Caco-2 (cell line): ENCODE data around the gene SLC22A24. TPM values are rescaled to one million over a fixed set of nuclear protein-coding genes. Genes with fewer than 3 reads are reported as not detected.

Source experiments
- BruUV-seq: library from RNA; stranded (reverse); fragments of 400-500 nt; replicated peaks from 2 replicates; lab custom pipeline; 2021; lab: Mats Ljungman, UMichigan
- CTCF ChIA-PET: fragments of 300-600 bp; sonication (Branson Sonifier 250); formaldehyde crosslinking; loops from one replicate; lab custom pipeline; 2022; ENCODE audit warnings: antibody characterized with exemption; lab: Charles Lee
- POLR2A ChIA-PET: fragments of 300-600 bp; sonication (Branson Sonifier 250); formaldehyde crosslinking; loops from one replicate; lab custom pipeline; 2022; ENCODE audit warnings: antibody characterized with exemption; lab: Charles Lee
- DNase-seq, 2 experiments: peaks; one replicate each; pipeline versions ENCODE4 v3.0.0 to v3.0.0-alpha.2; 2020 to 2022
- H3K27me3 ChIP-seq: replicated peaks from 2 replicates; pipeline ENCODE4 v1.6.0; 2011; ENCODE audit warnings: low read length; ENCODE audit not compliant: control insufficient read depth, insufficient read depth
- H3K36me3 ChIP-seq: 2 replicates; pipeline ENCODE4 v1.5.1; 2011; ENCODE audit warnings: low read length; ENCODE audit not compliant: control insufficient read depth, insufficient read depth
- H3K4me1 ChIP-seq: fragments of 250-450 bp; sonication (Bioruptor Pico); 2 replicates; pipeline ENCODE4 v1.5.1; 2020; ENCODE audit warnings: mild to moderate bottlenecking
- H3K4me3 ChIP-seq: 2 replicates; pipeline ENCODE4 v1.5.1; 2011; ENCODE audit warnings: low read depth, mild to moderate bottlenecking, control low read depth, low read length
- H3K9me3 ChIP-seq: fragments of 250-450 bp; sonication (Bioruptor Pico); 2 replicates; pipeline ENCODE4 v1.5.1; 2020; ENCODE audit warnings: mild to moderate bottlenecking, moderate library complexity
- H3K27ac Mint-ChIP-seq: one replicate; pipeline ENCODE4 v1.8.0; 2022; ENCODE audit warnings: mixed read lengths; ENCODE audit not compliant: unreplicated experiment
- H3K27me3 Mint-ChIP-seq: one replicate; pipeline ENCODE4 v1.8.0; 2022; ENCODE audit warnings: mixed read lengths; ENCODE audit not compliant: insufficient read depth, unreplicated experiment
- H3K36me3 Mint-ChIP-seq: one replicate; pipeline ENCODE4 v1.8.0; 2022; ENCODE audit warnings: mild to moderate bottlenecking, mixed read lengths; ENCODE audit not compliant: insufficient read depth, unreplicated experiment
- H3K4me1 Mint-ChIP-seq: one replicate; pipeline ENCODE4 v1.8.0; 2022; ENCODE audit warnings: low read depth, mixed read lengths; ENCODE audit not compliant: unreplicated experiment
- H3K4me3 Mint-ChIP-seq: one replicate; pipeline ENCODE4 v1.8.0; 2022; ENCODE audit warnings: mild to moderate bottlenecking, moderate library complexity, mixed read lengths; ENCODE audit not compliant: unreplicated experiment
- H3K9me3 Mint-ChIP-seq: one replicate; pipeline ENCODE4 v1.8.0; 2022; ENCODE audit warnings: mixed read lengths; ENCODE audit not compliant: unreplicated experiment
- intact Hi-C: fragments of 100-400 bp; cut with micrococcal nuclease; formaldehyde crosslinking; loops from one replicate; pipeline ENCODE4 v1.10.0; 2022; ENCODE audit not compliant: unreplicated experiment
- total RNA-seq: library from RNA; stranded (reverse); gene quantifications from 2 replicates; pipeline ENCODE4 v1.2.3, GENCODE V29; 2022
- TF ChIP-seq, protein P1 (sequence below), 2 experiments: fragments of 200-600 bp in 1 of 2; IDR thresholded peaks; 1 replicate in 1 of 2; 2 replicates in 1 of 2; pipeline versions ENCODE4 v1.5.1 to v1.8.0; 2011 to 2022; ENCODE audit warnings: antibody characterized with exemption in 1 of 2, control low read depth in 1 of 2, inconsistent platforms in 1 of 2, low read depth in 1 of 2, low read length in 1 of 2, mild to moderate bottlenecking in 1 of 2, moderate library complexity in 1 of 2; ENCODE audit not compliant: insufficient read depth in 1 of 2, severe bottlenecking in 1 of 2, unreplicated experiment in 1 of 2

The SLC22A24 gene
- total RNA-seq, 1 experiment from 2014 or later = not detected

DNA sequence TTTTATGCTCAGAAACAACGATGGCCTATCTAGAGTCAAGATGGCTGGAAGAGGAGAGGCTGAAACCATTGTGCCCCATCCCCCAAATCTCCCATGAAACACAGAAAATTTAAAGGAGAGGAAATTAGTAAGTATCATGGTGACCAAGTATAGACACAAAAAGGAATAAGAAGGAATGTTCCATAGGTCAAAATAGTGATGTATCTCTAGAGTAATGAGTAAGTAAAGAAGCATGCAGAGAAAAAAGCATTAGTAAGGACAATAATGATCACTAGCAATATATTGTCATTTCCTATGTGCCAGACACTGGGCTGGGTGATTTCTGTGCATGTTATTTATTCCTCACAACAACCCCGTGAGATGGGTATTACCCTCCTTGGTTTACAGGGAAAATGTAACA is 2.6 kb upstream of the SLC22A24 start:
- H3K9me3 ChIP-seq = no peaks in the 10 kb centered on the region
- TF ChIP-seq, protein P1, sequence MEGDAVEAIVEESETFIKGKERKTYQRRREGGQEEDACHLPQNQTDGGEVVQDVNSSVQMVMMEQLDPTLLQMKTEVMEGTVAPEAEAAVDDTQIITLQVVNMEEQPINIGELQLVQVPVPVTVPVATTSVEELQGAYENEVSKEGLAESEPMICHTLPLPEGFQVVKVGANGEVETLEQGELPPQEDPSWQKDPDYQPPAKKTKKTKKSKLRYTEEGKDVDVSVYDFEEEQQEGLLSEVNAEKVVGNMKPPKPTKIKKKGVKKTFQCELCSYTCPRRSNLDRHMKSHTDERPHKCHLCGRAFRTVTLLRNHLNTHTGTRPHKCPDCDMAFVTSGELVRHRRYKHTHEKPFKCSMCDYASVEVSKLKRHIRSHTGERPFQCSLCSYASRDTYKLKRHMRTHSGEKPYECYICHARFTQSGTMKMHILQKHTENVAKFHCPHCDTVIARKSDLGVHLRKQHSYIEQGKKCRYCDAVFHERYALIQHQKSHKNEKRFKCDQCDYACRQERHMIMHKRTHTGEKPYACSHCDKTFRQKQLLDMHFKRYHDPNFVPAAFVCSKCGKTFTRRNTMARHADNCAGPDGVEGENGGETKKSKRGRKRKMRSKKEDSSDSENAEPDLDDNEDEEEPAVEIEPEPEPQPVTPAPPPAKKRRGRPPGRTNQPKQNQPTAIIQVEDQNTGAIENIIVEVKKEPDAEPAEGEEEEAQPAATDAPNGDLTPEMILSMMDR (IDR thresholded peaks at IDR 0.05; ENCODE audit: insufficient read depth in 1 of 2, low read depth in 1 of 2, low read length in 1 of 2, severe bottlenecking in 1 of 2, unreplicated experiment in 1 of 2) = no peak
- no peaks in the 10 kb centered on the region for H3K27me3 ChIP-seq
- intact Hi-C loops = no loop called here
- no peak overlapping the region for H3K4me3 ChIP-seq
- no peaks in the 10 kb centered on the region for H3K9me3 Mint-ChIP-seq
- no peaks in the 10 kb centered on the region for H3K36me3 Mint-ChIP-seq
- H3K4me1 Mint-ChIP-seq = no peaks in the 10 kb centered on the region
- H3K36me3 ChIP-seq = no peaks in the 10 kb centered on the region
- H3K4me1 ChIP-seq = no peaks in the 10 kb centered on the region
- ChIA-PET CTCF (no interaction called here), POLR2A (no interaction called here)
- H3K4me3 Mint-ChIP-seq = no peak overlapping the region
- H3K27ac Mint-ChIP-seq = no peak overlapping the region
- DNase-seq = no peak
- no TSS peak for BruUV-seq
- peaks cover 5% of the 10 kb centered on the region for H3K27me3 Mint-ChIP-seq

DNA sequence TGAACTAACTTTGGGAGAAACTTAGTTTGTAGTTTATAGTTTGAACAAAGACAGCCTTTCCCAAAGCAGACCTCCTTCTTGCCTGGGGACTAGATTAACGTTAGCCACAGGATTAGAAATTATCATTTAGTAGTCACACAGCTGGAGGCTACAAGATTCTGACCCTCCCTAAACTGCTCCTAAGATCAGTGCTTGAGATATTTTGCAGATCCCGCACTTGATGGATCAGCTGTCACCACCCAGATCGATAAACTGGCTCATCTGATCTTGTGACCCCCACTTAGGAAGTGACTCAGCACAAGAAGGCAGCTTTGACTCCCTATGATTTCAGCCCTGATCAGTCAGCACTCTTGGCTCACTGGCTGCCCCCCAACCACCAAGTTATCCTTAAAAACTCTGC is 1.6 kb downstream of the SLC22A24 start:
- Mint-ChIP-seq H3K27ac (no peak overlapping the region), H3K9me3 (no peaks in the 10 kb centered on the region), H3K27me3 (peaks cover 5% of the 10 kb centered on the region), H3K36me3 (no peaks in the 10 kb centered on the region), H3K4me3 (no peak overlapping the region), H3K4me1 (no peaks in the 10 kb centered on the region)
- H3K36me3 ChIP-seq = no peaks in the 10 kb centered on the region
- no peak for DNase-seq
- TF ChIP-seq, protein P1 (IDR thresholded peaks at IDR 0.05; ENCODE audit: insufficient read depth in 1 of 2, low read depth in 1 of 2, low read length in 1 of 2, severe bottlenecking in 1 of 2, unreplicated experiment in 1 of 2) = no peak
- intact Hi-C loops = no loop called here
- no peak overlapping the region for H3K4me3 ChIP-seq
- no TSS peak for BruUV-seq
- ChIA-PET CTCF (no interaction called here), POLR2A (no interaction called here)
- H3K4me1 ChIP-seq = no peaks in the 10 kb centered on the region
- H3K9me3 ChIP-seq = no peaks in the 10 kb centered on the region
- H3K27me3 ChIP-seq = no peaks in the 10 kb centered on the region

DNA sequence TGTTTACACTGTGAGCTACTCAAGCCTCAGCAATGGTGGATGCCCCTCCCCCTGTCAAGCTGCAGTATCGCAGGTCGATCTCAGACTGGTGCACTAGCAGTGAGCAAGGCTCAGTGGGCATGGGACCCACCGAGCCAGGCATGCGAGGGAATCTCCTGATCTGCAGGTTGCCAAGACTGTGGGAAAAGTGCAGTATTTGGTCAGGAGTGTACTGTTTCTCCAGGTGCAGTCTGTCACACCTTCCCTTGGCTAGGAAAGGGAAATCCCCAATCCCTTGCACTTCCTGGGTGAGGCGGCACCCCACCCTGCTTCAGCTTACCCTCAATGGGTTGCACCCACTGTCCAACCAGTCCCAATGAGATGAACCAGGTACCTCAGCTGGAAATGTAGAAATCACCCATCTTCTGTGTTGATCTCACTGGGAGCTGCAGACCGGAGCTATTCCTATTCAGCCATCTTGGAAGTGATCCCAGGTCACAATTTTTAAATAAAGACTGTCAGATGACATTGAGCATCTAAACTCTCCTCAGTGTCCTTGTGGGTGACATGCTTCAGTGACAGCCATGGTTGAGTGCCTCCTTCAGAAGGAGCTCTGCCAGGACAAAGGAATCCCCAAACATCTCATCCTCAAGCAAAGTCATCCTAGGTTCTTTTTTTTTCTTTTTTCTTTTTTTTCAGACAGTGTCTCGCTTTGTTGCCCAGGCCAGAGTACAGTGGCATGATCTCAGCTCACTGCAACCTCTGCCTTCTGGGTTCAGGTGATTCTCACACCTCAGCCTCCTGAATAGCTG is 10.8 kb downstream of the SLC22A24 start:
- H3K36me3 ChIP-seq = no peaks in the 10 kb centered on the region
- TF ChIP-seq, protein P1 (IDR thresholded peaks at IDR 0.05; ENCODE audit: insufficient read depth in 1 of 2, low read depth in 1 of 2, low read length in 1 of 2, severe bottlenecking in 1 of 2, unreplicated experiment in 1 of 2) = no peak
- intact Hi-C loops = no loop called here
- no peak overlapping the region for H3K4me3 Mint-ChIP-seq
- no peaks in the 10 kb centered on the region for H3K27me3 ChIP-seq
- ChIA-PET POLR2A (no interaction called here), CTCF (no interaction called here)
- H3K4me3 ChIP-seq = no peak overlapping the region
- no TSS peak for BruUV-seq
- no peaks in the 10 kb centered on the region for H3K4me1 ChIP-seq
- no peaks in the 10 kb centered on the region for H3K9me3 Mint-ChIP-seq
- H3K4me1 Mint-ChIP-seq = no peaks in the 10 kb centered on the region
- H3K36me3 Mint-ChIP-seq = no peaks in the 10 kb centered on the region
- peaks cover 2% of the 10 kb centered on the region for H3K27me3 Mint-ChIP-seq
- H3K27ac Mint-ChIP-seq = no peak overlapping the region
- DNase-seq = no peak
- no peaks in the 10 kb centered on the region for H3K9me3 ChIP-seq
